Prostate gland (tissue), 2 donors: ENCODE measurements around the gene NLRX1. TPM values are rescaled to one million over a fixed set of nuclear protein-coding genes. Genes with fewer than 3 reads are reported as not detected.
"Not testable (repeated sequence)": the region's sequence is repeated elsewhere in the genome, so short reads cannot be mapped to it uniquely, and the experiment has no call there.

Experiments used
- DNase-seq: peaks from one replicate; pipeline ENCODE4 v3.0.0-alpha.2; 2019; ENCODE audit warnings: low spot score
- H3K27ac ChIP-seq, 2 donors: fragments of 200-600 bp; sonication (generic); 2 replicates each; pipeline ENCODE4 v1.5.1; 2017 to 2019
- H3K27me3 ChIP-seq: fragments of 200-600 bp; sonication (generic); replicated peaks from 2 replicates; pipeline ENCODE4 v1.5.1; 2019; ENCODE audit not compliant: insufficient read depth
- H3K36me3 ChIP-seq, 2 donors: fragments of 200-600 bp; sonication (generic); 1 replicate in 1 of 2; 2 replicates in 1 of 2; pipeline versions ENCODE4 v1.5.1 to v1.8.1; 2017 to 2019
- H3K4me1 ChIP-seq: fragments of 200-600 bp; sonication (generic); replicated peaks from 2 replicates; pipeline ENCODE4 v1.5.1; 2019
- H3K4me3 ChIP-seq, 2 donors: fragments of 200-600 bp; sonication (generic); 2 replicates each; pipeline ENCODE4 v1.5.1; 2017 to 2019
- H3K9me3 ChIP-seq: fragments of 200-600 bp; sonication (generic); 2 replicates; pipeline ENCODE4 v1.5.1; 2017
- POLR2A ChIP-seq: fragments of 450-650 bp; IDR thresholded peaks from one replicate; pipeline ENCODE4 v1.6.1; 2016; ENCODE audit warnings: antibody characterized with exemption, mild to moderate bottlenecking
- POLR2AphosphoS5 ChIP-seq: sonication (generic); formaldehyde crosslinking; IDR thresholded peaks from one replicate; pipeline ENCODE4 v1.6.1; 2017; ENCODE audit warnings: antibody characterized with exemption
- WGBS: methylation state at CpG from one replicate; pipeline ENCODE4 v1.1.5; 2018; 5-methylcytosine and 5-hydroxymethylcytosine counted together
- intact Hi-C: fragments of 100-400 bp; cut with DNase I; formaldehyde crosslinking; loops from one replicate; pipeline ENCODE4 v1.14.2; 2022
- total RNA-seq, 2 donors: library from RNA; depleted of rRNA; stranded (reverse); fragments of >200 nt; gene quantifications; one replicate each; pipeline ENCODE4 v1.1.0, GENCODE V29; 2016
- TF ChIP-seq, protein P1 (sequence below), 4 experiments: fragments of 200-600 bp in 2 of 4; fragments of 450-650 bp in 2 of 4; sonication (generic) in 2 of 4; IDR thresholded peaks; 1 replicate in 3 of 4; 2 replicates in 1 of 4; pipeline ENCODE4 v1.5.1; 2016 to 2019; ENCODE audit warnings: antibody characterized with exemption in 4 of 4, mild to moderate bottlenecking in 2 of 4, moderate library complexity in 2 of 4

The NLRX1 gene
- total RNA-seq, 2 donors from 2014 or later, result 18.8 to 26.1 TPM

DNA sequence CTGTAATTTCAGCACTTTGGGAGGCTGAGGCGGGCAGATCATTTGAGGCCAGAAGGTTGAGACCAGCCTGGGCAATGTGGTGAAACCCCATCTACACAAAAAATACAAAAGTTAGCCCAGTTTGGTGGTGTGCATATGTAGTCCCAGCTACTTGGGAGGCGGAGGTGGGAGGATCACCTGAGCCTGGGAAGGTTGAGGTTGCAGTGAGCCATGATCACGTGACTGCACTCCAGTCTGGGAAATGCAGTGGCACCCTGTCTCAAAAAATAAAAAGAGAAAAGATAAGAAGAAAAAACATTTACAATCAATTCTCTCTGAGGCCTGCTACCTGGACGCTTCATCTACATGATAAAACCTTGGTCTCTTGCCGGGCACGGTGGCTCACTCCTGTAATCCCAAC lies 30.4 kb downstream of the NLRX1 start:
- Histone ChIP-seq H3K27me3 (no peaks in the 10 kb centered on the region), H3K4me1 (no peaks in the 10 kb centered on the region), H3K9me3 (no peaks in the 10 kb centered on the region), H3K27ac (no peak overlapping the region), H3K36me3 (no peaks in the 10 kb centered on the region), H3K4me3 (no peak overlapping the region)
- no peak for DNase-seq
- WGBS, result 67% methylated on average over 6 of the region's 6 CpGs
- TF ChIP-seq POLR2A (no peak), POLR2AphosphoS5 (no peak)
- TF ChIP-seq, protein P1, sequence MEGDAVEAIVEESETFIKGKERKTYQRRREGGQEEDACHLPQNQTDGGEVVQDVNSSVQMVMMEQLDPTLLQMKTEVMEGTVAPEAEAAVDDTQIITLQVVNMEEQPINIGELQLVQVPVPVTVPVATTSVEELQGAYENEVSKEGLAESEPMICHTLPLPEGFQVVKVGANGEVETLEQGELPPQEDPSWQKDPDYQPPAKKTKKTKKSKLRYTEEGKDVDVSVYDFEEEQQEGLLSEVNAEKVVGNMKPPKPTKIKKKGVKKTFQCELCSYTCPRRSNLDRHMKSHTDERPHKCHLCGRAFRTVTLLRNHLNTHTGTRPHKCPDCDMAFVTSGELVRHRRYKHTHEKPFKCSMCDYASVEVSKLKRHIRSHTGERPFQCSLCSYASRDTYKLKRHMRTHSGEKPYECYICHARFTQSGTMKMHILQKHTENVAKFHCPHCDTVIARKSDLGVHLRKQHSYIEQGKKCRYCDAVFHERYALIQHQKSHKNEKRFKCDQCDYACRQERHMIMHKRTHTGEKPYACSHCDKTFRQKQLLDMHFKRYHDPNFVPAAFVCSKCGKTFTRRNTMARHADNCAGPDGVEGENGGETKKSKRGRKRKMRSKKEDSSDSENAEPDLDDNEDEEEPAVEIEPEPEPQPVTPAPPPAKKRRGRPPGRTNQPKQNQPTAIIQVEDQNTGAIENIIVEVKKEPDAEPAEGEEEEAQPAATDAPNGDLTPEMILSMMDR (IDR thresholded peaks at IDR 0.05), result no peak
- intact Hi-C loops, result loop anchor here (5.0 kb wide), 1 partner anchor 107 kb away; no protein-coding TSS in a partner anchor

DNA sequence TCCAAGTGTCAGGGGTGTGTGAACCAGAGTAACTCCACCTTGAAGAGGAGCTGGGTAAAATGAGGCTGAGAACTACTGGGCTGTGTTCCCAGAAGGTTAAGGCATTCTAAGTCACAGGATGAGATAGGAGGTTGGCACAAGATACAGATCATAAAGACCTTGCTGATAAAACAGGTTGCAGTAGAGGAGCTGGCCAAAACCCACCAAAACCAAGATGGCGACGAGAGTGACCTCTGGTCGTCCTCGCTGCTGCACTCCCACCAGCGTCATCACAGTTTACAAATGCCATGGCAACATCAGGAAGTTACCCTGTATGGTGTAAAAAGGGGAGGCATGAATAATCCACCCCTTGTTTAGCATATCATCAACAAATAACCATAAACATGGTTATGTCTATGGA lies 32.7 kb downstream of the NLRX1 start:
- whole genome bisulfite sequencing, result 88% methylated on average over 5 of the region's 5 CpGs
- H3K27me3 ChIP-seq, H3K36me3 ChIP-seq, DNase-seq, H3K4me3 ChIP-seq, intact Hi-C loops, H3K4me1 ChIP-seq, H3K27ac ChIP-seq, H3K9me3 ChIP-seq: not testable (repeated sequence)

DNA sequence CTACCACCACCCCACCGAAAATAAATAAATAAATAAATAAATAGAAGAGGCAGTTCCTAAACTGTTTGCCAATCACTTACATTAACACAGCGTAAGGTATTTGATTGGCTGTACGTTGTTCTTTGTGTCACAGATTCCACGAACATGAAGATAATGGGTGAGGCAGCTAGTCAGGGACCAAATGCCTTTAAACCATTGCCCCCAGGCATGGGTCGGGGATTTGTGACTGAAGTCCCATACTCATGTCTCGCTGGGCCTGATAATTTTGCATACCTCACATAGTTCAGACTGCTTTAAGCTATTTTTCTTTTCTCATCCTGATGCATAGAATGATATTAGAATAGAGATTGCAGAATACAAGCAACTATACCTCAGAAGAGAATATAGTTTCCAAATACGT lies 34.0 kb downstream of the NLRX1 start:
- Histone ChIP-seq H3K27me3 (no peaks in the 10 kb centered on the region), H3K9me3 (no peaks in the 10 kb centered on the region), H3K36me3 (no peaks in the 10 kb centered on the region), H3K27ac (no peak overlapping the region), H3K4me3 (no peak overlapping the region), H3K4me1 (no peaks in the 10 kb centered on the region)
- no peak for DNase-seq
- TF ChIP-seq POLR2AphosphoS5 (no peak), POLR2A (no peak)
- TF ChIP-seq, protein P1 (IDR thresholded peaks at IDR 0.05), result no peak
- intact Hi-C loops, result no loop called here
- 90% methylated on average over 7 of the region's 7 CpGs for WGBS

DNA sequence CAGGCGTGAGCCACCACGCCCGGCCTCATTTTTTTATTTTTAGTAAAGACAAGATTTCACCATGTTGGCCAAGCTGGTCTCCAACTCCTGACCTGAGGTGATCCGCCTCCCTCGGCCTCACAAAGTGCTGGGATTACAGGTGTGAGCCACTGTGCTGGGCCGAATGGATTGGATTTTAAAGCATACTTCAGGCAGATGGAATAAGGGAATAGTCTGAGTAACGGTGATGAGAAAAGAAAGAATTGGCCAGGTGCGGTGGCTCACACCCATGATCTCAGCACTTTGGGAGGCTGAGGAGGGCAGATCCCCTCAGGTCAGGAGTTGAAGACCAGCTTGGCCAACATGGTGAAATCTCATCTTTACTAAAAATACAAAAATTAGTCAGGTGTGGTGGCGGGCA lies 35.5 kb downstream of the NLRX1 start:
- intact Hi-C loops, result no loop called here

DNA sequence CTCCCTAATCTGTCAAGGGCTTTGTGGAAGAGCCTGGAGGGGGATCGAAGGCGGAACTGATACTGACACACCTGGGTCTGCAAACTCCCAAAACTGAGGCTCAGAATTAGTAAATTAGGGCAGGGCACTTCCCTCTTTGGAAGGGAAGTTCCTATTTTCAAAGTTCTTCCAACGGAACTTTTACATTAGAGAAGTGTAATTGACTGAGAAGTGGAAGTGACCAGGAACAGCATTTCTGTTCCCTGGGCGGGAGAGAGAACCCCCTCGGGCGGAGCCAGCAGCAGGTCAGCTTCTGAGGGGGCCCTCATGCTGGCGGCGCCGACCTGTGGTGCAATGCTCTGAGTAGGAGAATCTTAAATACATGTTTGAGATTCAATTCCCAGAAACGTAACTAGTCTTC lies 36.6 kb downstream of the NLRX1 start:
- Histone ChIP-seq H3K27me3 (no peaks in the 10 kb centered on the region), H3K4me1 (no peaks in the 10 kb centered on the region), H3K4me3 (peak overlapping the region in 1 of 2 donors; percentile 94), H3K27ac (peak overlapping the region in 1 of 2 donors; percentile 98), H3K36me3 (no peaks in the 10 kb centered on the region), H3K9me3 (no peaks in the 10 kb centered on the region)
- no peak for DNase-seq
- 55% methylated on average over 10 of the region's 10 CpGs for WGBS
- intact Hi-C loops, result loop anchor here (5.0 kb wide), 2 partner anchors 82 to 117 kb away; no protein-coding TSS in a partner anchor
- no peak for TF ChIP-seq POLR2A
- TF ChIP-seq POLR2AphosphoS5, result no peak
- TF ChIP-seq, protein P1 (IDR thresholded peaks at IDR 0.05), result no peak

More for the DNA sequence above, 35.5 kb downstream of the NLRX1 start:
- WGBS, result 98% methylated on average over 9 of the region's 9 CpGs
- no peak overlapping the region for H3K27ac ChIP-seq
- no peak for DNase-seq
- TF ChIP-seq POLR2AphosphoS5 (no peak), POLR2A (no peak)
- TF ChIP-seq, protein P1 (IDR thresholded peaks at IDR 0.05), result no peak
- H3K4me3 ChIP-seq, result no peak overlapping the region
- H3K27me3 ChIP-seq, result no peaks in the 10 kb centered on the region
- H3K9me3 ChIP-seq, result no peaks in the 10 kb centered on the region
- H3K36me3 ChIP-seq, result no peaks in the 10 kb centered on the region
- no peaks in the 10 kb centered on the region for H3K4me1 ChIP-seq
